OCI-LY3 (cell line): ENCODE results near the gene TBC1D1.

Experiments used
- H2AFZ ChIP-seq: fragments of 200-600, 300-600 bp; shearing (Covaris generic); 2 replicates; pipeline ENCODE4 v1.6.0; 2014; ENCODE audit warnings: antibody characterized with exemption, low read depth, low read length
- H3K27ac ChIP-seq: fragments of 200-600, 300-600 bp; sonication (generic); 2 replicates; pipeline ENCODE4 v1.5.1; 2014; ENCODE audit warnings: mild to moderate bottlenecking, low read length, moderate library complexity, mixed read lengths
- H3K27me3 ChIP-seq: fragments of 200-600, 300-600 bp; sonication (generic); 2 replicates; pipeline ENCODE4 v1.6.1; 2014; ENCODE audit warnings: low read depth, low read length, mixed read lengths
- H3K36me3 ChIP-seq: fragments of 200-600, 300-600 bp; sonication (generic); replicated peaks from 2 replicates; pipeline ENCODE3; 2014; ENCODE audit warnings: low read depth, low read length, mixed read lengths
- H3K4me1 ChIP-seq: fragments of 300-600, 200-600 bp; sonication (generic); 2 replicates; pipeline ENCODE4 v1.6.1; 2014; ENCODE audit warnings: low read length, mixed read lengths
- H3K4me2 ChIP-seq: fragments of 200-600, 300-600 bp; sonication (generic); 2 replicates; pipeline ENCODE4 v1.6.1; 2014; ENCODE audit warnings: low read length, mixed read lengths
- H3K4me3 ChIP-seq: fragments of 300-600, 200-600 bp; sonication (generic); 2 replicates; pipeline ENCODE4 v1.5.1; 2014; ENCODE audit warnings: antibody characterized with exemption, mild to moderate bottlenecking, low read length, moderate library complexity
- H3K79me2 ChIP-seq: fragments of 300-600, 200-600 bp; shearing (Covaris generic); 2 replicates; pipeline ENCODE4 v1.6.1; 2014; ENCODE audit warnings: mild to moderate bottlenecking, low read length, mixed read lengths
- H3K9ac ChIP-seq: fragments of 300-600, 200-600 bp; shearing (Covaris generic); 2 replicates; pipeline ENCODE4 v1.6.0; 2014; ENCODE audit warnings: mild to moderate bottlenecking, low read length, moderate library complexity
- H3K9me3 ChIP-seq: fragments of 200-600, 300-600 bp; shearing (Covaris generic); 2 replicates; pipeline ENCODE4 v1.6.1; 2014; ENCODE audit warnings: low read length, mixed read lengths; ENCODE audit not compliant: insufficient read depth
- H4K20me1 ChIP-seq: fragments of 200-600, 300-600 bp; sonication (generic); 2 replicates; pipeline ENCODE4 v1.6.1; 2016; ENCODE audit warnings: low read length, mixed read lengths; ENCODE audit not compliant: insufficient read depth
- CTCF ChIP-seq: fragments of 200-600, 300-600 bp; sonication (generic); IDR thresholded peaks from 2 replicates; pipeline ENCODE4 v1.5.1; 2014; ENCODE audit warnings: antibody characterized with exemption, low read length, low read depth
- EZH2phosphoT487 ChIP-seq: fragments of 200-600 bp; shearing (Covaris generic); IDR thresholded peaks from 2 replicates; pipeline ENCODE4 v1.6.1; 2018; ENCODE audit warnings: antibody characterized with exemption, mixed run types, low read depth

TBC1D1 gene

GRCh38 chr4:37924946-37925345 lies 34.1 kb downstream of the TBC1D1 start:
- Histone ChIP-seq H3K27ac (no peak overlapping the region), H4K20me1 (0 out of 2 replicates have a peak, but pooled peaks cover 5% of the 10 kb centered on the region), H3K9ac (no peak overlapping the region), H3K4me1 (no peaks in the 10 kb centered on the region), H3K9me3 (no peaks in the 10 kb centered on the region), H3K4me3 (no peak overlapping the region), H3K36me3 (no peaks in the 10 kb centered on the region), H3K4me2 (no peak overlapping the region), H3K79me2 (no peaks in the 10 kb centered on the region), H3K27me3 (no peaks in the 10 kb centered on the region), H2AFZ (no peak overlapping the region)
- TF ChIP-seq EZH2phosphoT487 (no peak), CTCF (no peak)

GRCh38 chr4:37927434-37927833 lies 36.5 kb downstream of the TBC1D1 start:
- Histone ChIP-seq H3K36me3 (no peaks in the 10 kb centered on the region), H3K9me3 (no peaks in the 10 kb centered on the region), H3K79me2 (no peaks in the 10 kb centered on the region), H4K20me1 (0 out of 2 replicates have a peak, but pooled peaks cover 5% of the 10 kb centered on the region), H3K9ac (no peak overlapping the region), H2AFZ (no peak overlapping the region), H3K4me3 (no peak overlapping the region), H3K4me1 (no peaks in the 10 kb centered on the region), H3K4me2 (no peak overlapping the region), H3K27me3 (no peaks in the 10 kb centered on the region), H3K27ac (no peak overlapping the region)
- no peak for TF ChIP-seq EZH2phosphoT487
- TF ChIP-seq CTCF = no peak

DNA sequence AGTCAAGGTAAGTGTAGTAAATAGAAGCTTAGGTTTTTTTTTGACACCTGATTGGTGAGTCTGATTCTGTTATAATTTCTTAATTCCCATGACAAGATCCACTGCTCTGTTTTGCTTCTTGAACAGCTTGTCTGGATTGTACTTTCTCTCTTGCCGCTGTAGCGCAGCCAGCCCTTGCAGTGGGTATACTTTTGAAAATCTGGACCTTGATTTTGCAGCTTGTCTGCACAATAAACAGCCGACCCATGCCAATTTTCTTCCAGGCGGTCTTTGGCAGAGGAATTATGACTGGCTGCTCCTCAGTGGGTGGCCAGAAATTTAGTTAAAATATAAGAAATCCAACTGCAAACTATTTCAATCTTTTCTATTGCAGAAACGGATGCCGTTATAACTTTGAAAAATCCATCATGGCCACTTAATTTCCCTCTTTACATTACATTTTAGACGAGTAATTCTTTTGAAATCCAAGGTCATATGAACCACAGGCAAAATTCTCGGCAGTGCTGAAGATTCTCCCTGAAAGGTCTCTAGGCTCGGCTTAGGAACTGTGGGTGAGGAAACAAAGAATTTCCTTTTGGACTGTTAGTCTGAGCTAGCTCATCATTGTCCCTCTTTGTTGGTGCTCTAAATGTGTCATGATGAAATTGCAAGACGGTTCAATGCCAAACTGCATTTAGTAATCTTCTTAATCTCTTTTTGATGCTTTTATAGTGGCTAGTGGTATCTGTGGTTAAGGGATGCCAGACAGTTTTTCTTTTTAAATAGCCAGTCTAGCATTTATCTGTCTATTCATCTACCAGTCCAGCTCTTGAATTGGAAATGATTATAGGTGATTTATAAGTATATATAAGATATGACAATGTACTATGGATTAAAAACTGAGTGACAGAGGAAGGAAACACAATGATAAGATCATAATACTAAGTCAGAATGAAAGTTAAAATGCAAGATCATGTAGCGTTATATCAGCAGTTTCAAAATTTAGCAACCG lies 37.8 kb downstream of the TBC1D1 start:
- no peak overlapping the region for H3K9ac ChIP-seq
- H3K9me3 ChIP-seq = no peaks in the 10 kb centered on the region
- no peak overlapping the region for H2AFZ ChIP-seq
- no peak overlapping the region for H3K4me3 ChIP-seq
- TF ChIP-seq CTCF = no peak
- no peak for TF ChIP-seq EZH2phosphoT487
- H3K79me2 ChIP-seq = no peaks in the 10 kb centered on the region
- no peaks in the 10 kb centered on the region for H3K36me3 ChIP-seq
- H4K20me1 ChIP-seq = 0 out of 2 replicates have a peak, but pooled peaks cover 5% of the 10 kb centered on the region
- no peak overlapping the region for H3K27ac ChIP-seq
- H3K4me2 ChIP-seq = no peak overlapping the region
- H3K27me3 ChIP-seq = no peaks in the 10 kb centered on the region
- H3K4me1 ChIP-seq = no peaks in the 10 kb centered on the region

DNA sequence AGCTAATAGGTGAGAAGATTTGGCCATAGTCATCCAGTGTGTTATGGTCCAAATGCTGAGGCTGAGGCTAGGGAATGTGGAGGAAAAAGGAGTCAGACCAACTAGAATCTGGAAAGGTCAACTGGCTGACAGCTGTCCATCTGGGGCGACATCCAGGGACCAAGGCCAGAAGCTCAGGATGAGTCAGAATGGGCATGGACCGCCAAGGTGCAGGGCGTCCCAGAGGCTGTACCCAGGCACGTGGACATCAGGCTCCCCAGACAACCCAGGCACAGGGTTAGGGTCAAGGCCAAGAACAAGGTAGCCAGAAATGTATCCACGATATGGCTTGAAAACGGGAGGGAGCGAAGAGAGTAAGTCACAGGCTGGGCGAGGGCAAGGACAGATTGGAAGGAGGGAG lies 43.2 kb downstream of the TBC1D1 start:
- Histone ChIP-seq H3K4me3 (no peak overlapping the region), H4K20me1 (no peaks in the 10 kb centered on the region; the same call in 1 of the 2 replicates), H3K27me3 (no peaks in the 10 kb centered on the region), H3K4me1 (no peaks in the 10 kb centered on the region), H3K79me2 (no peaks in the 10 kb centered on the region), H3K27ac (no peak overlapping the region), H3K36me3 (no peaks in the 10 kb centered on the region), H3K9ac (no peak overlapping the region), H3K9me3 (no peaks in the 10 kb centered on the region), H3K4me2 (no peak overlapping the region), H2AFZ (no peak overlapping the region)
- TF ChIP-seq EZH2phosphoT487 = no peak
- no peak for TF ChIP-seq CTCF
